GM23338 (cell line): Measurements from ENCODE around the gene FYN. TPM values are rescaled to one million over a fixed set of nuclear protein-coding genes. Genes with fewer than 3 reads are reported as not detected.

Experiments
- ATAC-seq: fragments of 200-7000 bp; cut with Tn5 transposase; 3 replicates; pipeline ENCODE4 v1.9.1; 2020
- DNase-seq: peaks from one replicate; pipeline ENCODE4 v3.0.0-alpha.2; 2015; ENCODE audit warnings: low spot score
- H2AFZ ChIP-seq: fragments of 200-600 bp; sonication (generic); 2 replicates; pipeline ENCODE4 v1.8.0; 2016; ENCODE audit warnings: antibody characterized with exemption, mild to moderate bottlenecking, moderate library complexity
- H3F3A ChIP-seq: fragments of 200-600 bp; sonication (generic); replicated peaks from 2 replicates; pipeline ENCODE4 v1.8.0; 2017; ENCODE audit warnings: antibody characterized with exemption, mixed run types, low read depth
- H3K27ac ChIP-seq: fragments of 200-600 bp; sonication (generic); 2 replicates; pipeline ENCODE4 v1.6.1; 2016; ENCODE audit warnings: low read depth
- H3K27me3 ChIP-seq: fragments of 200-600 bp; sonication (generic); 2 replicates; pipeline ENCODE4 v1.8.0; 2016; ENCODE audit warnings: mild to moderate bottlenecking, mixed run types, moderate library complexity; ENCODE audit not compliant: insufficient read depth
- H3K36me3 ChIP-seq: fragments of 200-600 bp; sonication (generic); 2 replicates; pipeline ENCODE4 v1.8.0; 2016; ENCODE audit warnings: mild to moderate bottlenecking; ENCODE audit not compliant: insufficient read depth
- H3K4me1 ChIP-seq: fragments of 200-600 bp; sonication (generic); 2 replicates; pipeline ENCODE4 v1.8.0; 2016; ENCODE audit warnings: mild to moderate bottlenecking, moderate library complexity; ENCODE audit not compliant: insufficient read depth
- H3K4me2 ChIP-seq: fragments of 200-600 bp; sonication (generic); 2 replicates; pipeline ENCODE4 v1.7.1; 2017; ENCODE audit warnings: mixed run types
- H3K4me3 ChIP-seq: fragments of 200-600 bp; sonication (generic); 2 replicates; pipeline ENCODE4 v1.6.1; 2016; ENCODE audit warnings: mixed run types
- H3K79me2 ChIP-seq: fragments of 200-600 bp; sonication (generic); replicated peaks from 2 replicates; pipeline ENCODE4 v1.8.0; 2017; ENCODE audit warnings: mild to moderate bottlenecking; ENCODE audit not compliant: insufficient read depth
- H3K9me2 ChIP-seq: fragments of 200-600 bp; sonication (generic); 2 replicates; pipeline ENCODE4 v1.8.0; 2017; ENCODE audit not compliant: insufficient read depth
- H4K20me1 ChIP-seq: fragments of 200-600 bp; sonication (generic); replicated peaks from 2 replicates; pipeline ENCODE4 v1.8.0; 2017; ENCODE audit warnings: mild to moderate bottlenecking; ENCODE audit not compliant: insufficient read depth
- H3K27ac Mint-ChIP-seq: 2 replicates; pipeline ENCODE4 v1.8.0; 2020; ENCODE audit warnings: inconsistent platforms, mild to moderate bottlenecking, moderate library complexity, mixed read lengths
- H3K27me3 Mint-ChIP-seq: 3 replicates; pipeline ENCODE4 v1.8.0; 2022; ENCODE audit warnings: low read depth, mild to moderate bottlenecking, moderate library complexity, mixed read lengths, inconsistent platforms; ENCODE audit not compliant: insufficient read depth, poor library complexity
- H3K36me3 Mint-ChIP-seq: 3 replicates; pipeline ENCODE4 v1.8.0; 2021; ENCODE audit warnings: low read depth, mild to moderate bottlenecking, inconsistent platforms, moderate library complexity, mixed read lengths
- H3K4me1 Mint-ChIP-seq: 3 replicates; pipeline ENCODE4 v1.8.0; 2020; ENCODE audit warnings: mild to moderate bottlenecking, inconsistent platforms, mixed read lengths
- H3K4me3 Mint-ChIP-seq: 3 replicates; pipeline ENCODE4 v1.8.0; 2021; ENCODE audit warnings: moderate library complexity, mild to moderate bottlenecking, inconsistent platforms, mixed read lengths
- H3K9me3 Mint-ChIP-seq: 3 replicates; pipeline ENCODE4 v1.8.0; 2020; ENCODE audit warnings: moderate library complexity, mild to moderate bottlenecking, inconsistent platforms, mixed read lengths
- CREB1 ChIP-seq: fragments of 250-450 bp; sonication (Bioruptor Pico); IDR thresholded peaks from 2 replicates; pipeline ENCODE4 v1.5.0; 2020; ENCODE audit warnings: low read depth, mild to moderate bottlenecking, moderate library complexity
- CTCF ChIP-seq, 2 experiments: fragments of 200-600 bp in 1 of 2; sonication (generic) in 1 of 2; conservative IDR thresholded peaks; 2 replicates each; pipeline versions ENCODE4 v1.5.1 to v1.6.1; 2016 to 2017; ENCODE audit warnings: antibody characterized with exemption in 2 of 2, low read depth in 2 of 2, mild to moderate bottlenecking in 2 of 2, moderate library complexity in 1 of 2
- EZH2 ChIP-seq: fragments of 200-600 bp; sonication (generic); IDR thresholded peaks from one replicate; pipeline ENCODE4 v1.8.0; 2017; ENCODE audit warnings: antibody characterized with exemption, mild to moderate bottlenecking, low read depth; ENCODE audit not compliant: unreplicated experiment
- EZH2phosphoT487 ChIP-seq: fragments of 200-600 bp; sonication (generic); IDR thresholded peaks from one replicate; pipeline ENCODE4 v1.8.1; 2018; ENCODE audit warnings: antibody characterized with exemption; ENCODE audit not compliant: unreplicated experiment
- JUNB ChIP-seq: IDR thresholded peaks from one replicate; pipeline ENCODE4 v1.6.1; 2016; ENCODE audit warnings: antibody characterized with exemption; ENCODE audit not compliant: unreplicated experiment
- NANOG ChIP-seq: IDR thresholded peaks from 2 replicates; pipeline ENCODE4 v1.6.1; 2016; ENCODE audit warnings: antibody characterized with exemption, borderline replicate concordance
- POLR2AphosphoS5 ChIP-seq: IDR thresholded peaks from 2 replicates; pipeline ENCODE4 v1.6.1; 2016; ENCODE audit warnings: antibody characterized with exemption, low read depth
- STAT1 ChIP-seq: IDR thresholded peaks from one replicate; pipeline ENCODE4 v1.6.1; 2016; ENCODE audit warnings: antibody characterized with exemption; ENCODE audit not compliant: unreplicated experiment
- ZNF114 ChIP-seq: fragments of 250-450 bp; sonication (Bioruptor Pico); IDR thresholded peaks from 2 replicates; pipeline ENCODE4 v1.5.0; 2020; ENCODE audit warnings: mild to moderate bottlenecking, moderate library complexity
- ZNF331 ChIP-seq: fragments of 250-450 bp; sonication (Bioruptor Pico); IDR thresholded peaks from 2 replicates; pipeline ENCODE4 v1.5.0; 2020; ENCODE audit warnings: low read depth, mild to moderate bottlenecking, moderate library complexity
- polyA plus RNA-seq: library from polyadenylated mRNA; unstranded; fragments of >200 nt; fragmentation: Nextera tagmentation; extraction: Ambion mirVana; gene quantifications from 2 replicates; pipeline ENCODE4 v1.2.1, GENCODE V29; 2016
- total RNA-seq: library from RNA; depleted of rRNA; stranded (reverse); fragments of >200 nt; shearing (Covaris generic); gene quantifications from 2 replicates; pipeline ENCODE4 v1.2.3, GENCODE V29; 2014
- TF ChIP-seq, protein P1 (sequence below): IDR thresholded peaks from 2 replicates; pipeline ENCODE4 v1.6.1; 2016; ENCODE audit warnings: antibody characterized with exemption
- TF ChIP-seq, protein P2 (sequence below): IDR thresholded peaks from one replicate; pipeline ENCODE4 v1.6.1; 2018; ENCODE audit warnings: antibody characterized with exemption; ENCODE audit not compliant: unreplicated experiment
- TF ChIP-seq, protein P3 (sequence below): fragments of 250-450 bp; sonication (Bioruptor Pico); IDR thresholded peaks from 2 replicates; pipeline ENCODE4 v1.5.0; 2020; ENCODE audit warnings: mild to moderate bottlenecking, moderate library complexity

Gene FYN
- total and polyA plus RNA-seq, 2 experiments from 2014 or later = 46.8 to 143 TPM

- peaks cover 25% of the 10 kb centered on the region for H3K4me1 ChIP-seq
- peaks cover 40% of the 10 kb centered on the region for H3K4me1 Mint-ChIP-seq
- H3K9me2 ChIP-seq = no peaks in the 10 kb centered on the region
- H3K9me3 Mint-ChIP-seq = no peaks in the 10 kb centered on the region
- ATAC-seq = no peak
- peaks cover 2% of the 10 kb centered on the region for H3K27me3 Mint-ChIP-seq
- no peaks in the 10 kb centered on the region for H4K20me1 ChIP-seq
- H3K4me2 ChIP-seq = no peak overlapping the region
- H3K27ac ChIP-seq = no peak overlapping the region
- H2AFZ ChIP-seq = no peak overlapping the region
- no peak overlapping the region for H3K4me3 ChIP-seq
- DNase-seq = no peak
- no peak overlapping the region for H3K27ac Mint-ChIP-seq
- TF ChIP-seq POLR2AphosphoS5 = no peak
- TF ChIP-seq ZNF114 (CRISPR knock-in tag) = no peak
- TF ChIP-seq CREB1 (CRISPR knock-in tag) = no peak
- TF ChIP-seq, protein P1, sequence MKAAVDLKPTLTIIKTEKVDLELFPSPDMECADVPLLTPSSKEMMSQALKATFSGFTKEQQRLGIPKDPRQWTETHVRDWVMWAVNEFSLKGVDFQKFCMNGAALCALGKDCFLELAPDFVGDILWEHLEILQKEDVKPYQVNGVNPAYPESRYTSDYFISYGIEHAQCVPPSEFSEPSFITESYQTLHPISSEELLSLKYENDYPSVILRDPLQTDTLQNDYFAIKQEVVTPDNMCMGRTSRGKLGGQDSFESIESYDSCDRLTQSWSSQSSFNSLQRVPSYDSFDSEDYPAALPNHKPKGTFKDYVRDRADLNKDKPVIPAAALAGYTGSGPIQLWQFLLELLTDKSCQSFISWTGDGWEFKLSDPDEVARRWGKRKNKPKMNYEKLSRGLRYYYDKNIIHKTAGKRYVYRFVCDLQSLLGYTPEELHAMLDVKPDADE = no peak
- TF ChIP-seq ZNF331 (CRISPR knock-in tag) = no peak
- TF ChIP-seq STAT1 = no peak
- TF ChIP-seq CTCF (conservative IDR thresholded peaks at IDR 0.05; ENCODE audit: low read depth in 2 of 2) = no peak
- no peak for TF ChIP-seq EZH2phosphoT487
- no peak for TF ChIP-seq JUNB
- TF ChIP-seq, protein P2, sequence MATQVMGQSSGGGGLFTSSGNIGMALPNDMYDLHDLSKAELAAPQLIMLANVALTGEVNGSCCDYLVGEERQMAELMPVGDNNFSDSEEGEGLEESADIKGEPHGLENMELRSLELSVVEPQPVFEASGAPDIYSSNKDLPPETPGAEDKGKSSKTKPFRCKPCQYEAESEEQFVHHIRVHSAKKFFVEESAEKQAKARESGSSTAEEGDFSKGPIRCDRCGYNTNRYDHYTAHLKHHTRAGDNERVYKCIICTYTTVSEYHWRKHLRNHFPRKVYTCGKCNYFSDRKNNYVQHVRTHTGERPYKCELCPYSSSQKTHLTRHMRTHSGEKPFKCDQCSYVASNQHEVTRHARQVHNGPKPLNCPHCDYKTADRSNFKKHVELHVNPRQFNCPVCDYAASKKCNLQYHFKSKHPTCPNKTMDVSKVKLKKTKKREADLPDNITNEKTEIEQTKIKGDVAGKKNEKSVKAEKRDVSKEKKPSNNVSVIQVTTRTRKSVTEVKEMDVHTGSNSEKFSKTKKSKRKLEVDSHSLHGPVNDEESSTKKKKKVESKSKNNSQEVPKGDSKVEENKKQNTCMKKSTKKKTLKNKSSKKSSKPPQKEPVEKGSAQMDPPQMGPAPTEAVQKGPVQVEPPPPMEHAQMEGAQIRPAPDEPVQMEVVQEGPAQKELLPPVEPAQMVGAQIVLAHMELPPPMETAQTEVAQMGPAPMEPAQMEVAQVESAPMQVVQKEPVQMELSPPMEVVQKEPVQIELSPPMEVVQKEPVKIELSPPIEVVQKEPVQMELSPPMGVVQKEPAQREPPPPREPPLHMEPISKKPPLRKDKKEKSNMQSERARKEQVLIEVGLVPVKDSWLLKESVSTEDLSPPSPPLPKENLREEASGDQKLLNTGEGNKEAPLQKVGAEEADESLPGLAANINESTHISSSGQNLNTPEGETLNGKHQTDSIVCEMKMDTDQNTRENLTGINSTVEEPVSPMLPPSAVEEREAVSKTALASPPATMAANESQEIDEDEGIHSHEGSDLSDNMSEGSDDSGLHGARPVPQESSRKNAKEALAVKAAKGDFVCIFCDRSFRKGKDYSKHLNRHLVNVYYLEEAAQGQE = no peak
- TF ChIP-seq, protein P3, sequence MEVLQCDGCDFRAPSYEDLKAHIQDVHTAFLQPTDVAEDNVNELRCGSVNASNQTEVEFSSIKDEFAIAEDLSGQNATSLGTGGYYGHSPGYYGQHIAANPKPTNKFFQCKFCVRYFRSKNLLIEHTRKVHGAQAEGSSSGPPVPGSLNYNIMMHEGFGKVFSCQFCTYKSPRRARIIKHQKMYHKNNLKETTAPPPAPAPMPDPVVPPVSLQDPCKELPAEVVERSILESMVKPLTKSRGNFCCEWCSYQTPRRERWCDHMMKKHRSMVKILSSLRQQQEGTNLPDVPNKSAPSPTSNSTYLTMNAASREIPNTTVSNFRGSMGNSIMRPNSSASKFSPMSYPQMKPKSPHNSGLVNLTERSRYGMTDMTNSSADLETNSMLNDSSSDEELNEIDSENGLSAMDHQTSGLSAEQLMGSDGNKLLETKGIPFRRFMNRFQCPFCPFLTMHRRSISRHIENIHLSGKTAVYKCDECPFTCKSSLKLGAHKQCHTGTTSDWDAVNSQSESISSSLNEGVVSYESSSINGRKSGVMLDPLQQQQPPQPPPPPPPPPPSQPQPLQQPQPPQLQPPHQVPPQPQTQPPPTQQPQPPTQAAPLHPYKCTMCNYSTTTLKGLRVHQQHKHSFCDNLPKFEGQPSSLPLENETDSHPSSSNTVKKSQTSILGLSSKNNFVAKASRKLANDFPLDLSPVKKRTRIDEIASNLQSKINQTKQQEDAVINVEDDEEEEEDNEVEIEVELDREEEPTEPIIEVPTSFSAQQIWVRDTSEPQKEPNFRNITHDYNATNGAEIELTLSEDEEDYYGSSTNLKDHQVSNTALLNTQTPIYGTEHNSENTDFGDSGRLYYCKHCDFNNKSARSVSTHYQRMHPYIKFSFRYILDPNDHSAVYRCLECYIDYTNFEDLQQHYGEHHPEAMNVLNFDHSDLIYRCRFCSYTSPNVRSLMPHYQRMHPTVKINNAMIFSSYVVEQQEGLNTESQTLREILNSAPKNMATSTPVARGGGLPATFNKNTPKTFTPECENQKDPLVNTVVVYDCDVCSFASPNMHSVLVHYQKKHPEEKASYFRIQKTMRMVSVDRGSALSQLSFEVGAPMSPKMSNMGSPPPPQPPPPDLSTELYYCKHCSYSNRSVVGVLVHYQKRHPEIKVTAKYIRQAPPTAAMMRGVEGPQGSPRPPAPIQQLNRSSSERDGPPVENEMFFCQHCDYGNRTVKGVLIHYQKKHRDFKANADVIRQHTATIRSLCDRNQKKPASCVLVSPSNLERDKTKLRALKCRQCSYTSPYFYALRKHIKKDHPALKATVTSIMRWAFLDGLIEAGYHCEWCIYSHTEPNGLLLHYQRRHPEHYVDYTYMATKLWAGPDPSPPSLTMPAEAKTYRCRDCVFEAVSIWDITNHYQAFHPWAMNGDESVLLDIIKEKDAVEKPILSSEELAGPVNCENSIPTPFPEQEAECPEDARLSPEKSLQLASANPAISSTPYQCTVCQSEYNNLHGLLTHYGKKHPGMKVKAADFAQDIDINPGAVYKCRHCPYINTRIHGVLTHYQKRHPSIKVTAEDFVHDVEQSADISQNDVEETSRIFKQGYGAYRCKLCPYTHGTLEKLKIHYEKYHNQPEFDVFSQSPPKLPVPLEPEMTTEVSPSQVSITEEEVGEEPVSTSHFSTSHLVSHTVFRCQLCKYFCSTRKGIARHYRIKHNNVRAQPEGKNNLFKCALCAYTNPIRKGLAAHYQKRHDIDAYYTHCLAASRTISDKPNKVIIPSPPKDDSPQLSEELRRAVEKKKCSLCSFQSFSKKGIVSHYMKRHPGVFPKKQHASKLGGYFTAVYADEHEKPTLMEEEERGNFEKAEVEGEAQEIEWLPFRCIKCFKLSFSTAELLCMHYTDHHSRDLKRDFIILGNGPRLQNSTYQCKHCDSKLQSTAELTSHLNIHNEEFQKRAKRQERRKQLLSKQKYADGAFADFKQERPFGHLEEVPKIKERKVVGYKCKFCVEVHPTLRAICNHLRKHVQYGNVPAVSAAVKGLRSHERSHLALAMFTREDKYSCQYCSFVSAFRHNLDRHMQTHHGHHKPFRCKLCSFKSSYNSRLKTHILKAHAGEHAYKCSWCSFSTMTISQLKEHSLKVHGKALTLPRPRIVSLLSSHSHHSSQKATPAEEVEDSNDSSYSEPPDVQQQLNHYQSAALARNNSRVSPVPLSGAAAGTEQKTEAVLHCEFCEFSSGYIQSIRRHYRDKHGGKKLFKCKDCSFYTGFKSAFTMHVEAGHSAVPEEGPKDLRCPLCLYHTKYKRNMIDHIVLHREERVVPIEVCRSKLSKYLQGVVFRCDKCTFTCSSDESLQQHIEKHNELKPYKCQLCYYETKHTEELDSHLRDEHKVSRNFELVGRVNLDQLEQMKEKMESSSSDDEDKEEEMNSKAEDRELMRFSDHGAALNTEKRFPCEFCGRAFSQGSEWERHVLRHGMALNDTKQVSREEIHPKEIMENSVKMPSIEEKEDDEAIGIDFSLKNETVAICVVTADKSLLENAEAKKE (CRISPR knock-in tag) = no peak
- no peak for TF ChIP-seq NANOG
- no peak for TF ChIP-seq EZH2
- no peaks in the 10 kb centered on the region for H3K27me3 ChIP-seq
- peaks cover 13% of the 10 kb centered on the region; the same call in 2 of the 3 replicates for H3K36me3 Mint-ChIP-seq
- no peaks in the 10 kb centered on the region for H3K36me3 ChIP-seq
- H3K79me2 ChIP-seq = peaks cover 4% of the 10 kb centered on the region; the same call in 1 of the 2 replicates
- no peaks in the 10 kb centered on the region for H3F3A ChIP-seq
- no peak overlapping the region for H3K4me3 Mint-ChIP-seq
Measured at GRCh38 chr6:111743862-111744692, 129.2 kb downstream of the FYN start.
